Gastrocnemius medialis (tissue), 4 donors: ENCODE data around the gene GIT1.

Experiments used
- CTCF ChIP-seq, 5 experiments: fragments of 450-650 bp in 3 of 5; fragments of 200-600 bp in 2 of 5; sonication (generic) in 2 of 5; IDR thresholded peaks in 4 of 5; conservative IDR thresholded peaks in 1 of 5; 1 replicate in 4 of 5; 2 replicates in 1 of 5; pipeline ENCODE4 v1.5.1; 2016 to 2019; ENCODE audit warnings: antibody characterized with exemption in 5 of 5, mild to moderate bottlenecking in 3 of 5, moderate library complexity in 3 of 5
- POLR2A ChIP-seq, 2 donors: fragments of 450-650 bp; IDR thresholded peaks; one replicate each; pipeline ENCODE4 v1.6.1; 2017; ENCODE audit warnings: antibody characterized with exemption in 2 of 2, mild to moderate bottlenecking in 2 of 2, moderate library complexity in 2 of 2

GRCh38 chr17:29533976-29534375 is 55.5 kb downstream of the GIT1 start:
- TF ChIP-seq CTCF (IDR thresholded peaks at IDR 0.05 in 4 of 5, conservative IDR thresholded peaks at IDR 0.05 in 1 of 5) (no peak), POLR2A (IDR thresholded peaks at IDR 0.05) (no peak)
